NCI-H1092 (cell line): Measurements from ENCODE around the gene WNK4.
"Not testable (repeated sequence)": the region's sequence is repeated elsewhere in the genome, so short reads cannot be mapped to it uniquely, and the experiment has no call there.

ENCODE experiments used
- DNase-seq: peaks from one replicate; lab custom pipeline; 2025; lab: John Stamatoyannopoulos, UW

Gene WNK4

GRCh38 chr17:42779936-42780850 is at the start of gene WNK4:
Gene WNK4, plus strand, starts transcription at chr17:42780610. Its CDS starts 89 bp downstream, at chr17:42780699.
- DNase-seq: no peak

GRCh38 chr17:42740699-42741098 is 39.7 kb upstream of the WNK4 start:
- DNase-seq: no peak

DNA sequence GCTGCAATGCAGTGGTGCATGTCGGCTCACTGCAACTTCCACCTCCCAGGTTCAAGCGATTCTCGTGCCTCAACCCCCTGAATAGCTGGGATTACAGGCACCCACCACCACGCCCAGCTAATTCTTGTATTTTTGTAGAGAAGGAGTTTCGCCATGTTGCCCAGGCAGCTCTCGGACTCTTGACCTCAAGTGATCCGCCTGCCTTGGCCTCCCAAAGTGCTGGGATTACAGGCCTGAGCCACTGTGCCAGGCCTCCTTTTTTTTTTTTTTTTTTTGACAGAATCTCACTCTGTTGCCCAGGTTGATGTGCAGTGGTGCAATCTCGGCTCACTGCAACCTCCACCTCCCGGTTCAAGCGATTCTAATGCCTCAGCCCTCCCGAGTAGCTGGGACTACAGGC is 37.5 kb upstream of the WNK4 start:
- not testable (repeated sequence) for DNase-seq

- no peak for DNase-seq
Measured at GRCh38 chr17:42743595-42744282, 36.7 kb upstream of the WNK4 start.

- DNase-seq: peak; percentile 56
Measured at GRCh38 chr17:42744283-42744805, 36.1 kb upstream of the WNK4 start.

DNA sequence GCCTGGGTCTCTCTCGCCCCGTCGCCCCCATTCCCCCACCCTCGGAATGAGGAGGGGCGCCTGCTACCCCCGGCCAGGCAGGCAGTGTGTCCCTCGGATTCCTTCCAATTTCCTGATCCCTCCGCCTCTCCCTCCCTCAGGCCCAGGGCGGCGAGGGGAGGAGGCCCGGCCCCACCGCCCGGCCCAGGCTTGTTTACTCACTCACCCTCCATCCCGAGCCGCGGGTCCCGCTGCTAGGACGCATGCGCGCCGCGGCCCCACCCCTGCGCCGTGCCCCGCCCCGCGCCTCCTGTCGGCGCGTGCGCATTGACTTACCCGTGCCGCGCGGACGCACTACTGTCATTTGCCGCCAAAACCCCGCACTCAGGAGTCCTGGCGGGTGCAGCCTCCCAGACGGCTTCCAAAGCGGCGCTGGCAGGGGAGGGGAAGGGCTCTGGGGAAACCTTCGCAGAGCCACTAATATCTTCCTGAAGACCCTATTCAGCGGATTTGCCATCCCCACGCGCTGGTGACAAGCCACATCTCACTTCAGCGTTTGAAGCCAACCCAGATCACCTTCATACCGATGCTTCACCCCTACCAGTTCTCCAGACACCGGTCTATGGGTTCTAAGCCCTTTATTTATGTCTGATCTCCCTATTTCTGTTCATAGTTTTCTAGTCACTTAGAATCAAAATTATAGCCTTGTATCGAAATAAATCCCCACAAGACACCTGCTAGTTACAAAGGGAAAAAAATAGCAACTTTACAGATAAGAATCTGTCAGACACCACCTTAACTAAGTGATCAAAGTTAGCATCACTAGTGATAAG is 35.4 kb upstream of the WNK4 start, which contains the start of gene EZH1:
EZH1 (minus strand) TSS at position 235 of the 812 bp plus-strand sequence. CDS start 16,099 bp downstream, outside the sequence.
- DNase-seq: peak; percentile 87

DNA sequence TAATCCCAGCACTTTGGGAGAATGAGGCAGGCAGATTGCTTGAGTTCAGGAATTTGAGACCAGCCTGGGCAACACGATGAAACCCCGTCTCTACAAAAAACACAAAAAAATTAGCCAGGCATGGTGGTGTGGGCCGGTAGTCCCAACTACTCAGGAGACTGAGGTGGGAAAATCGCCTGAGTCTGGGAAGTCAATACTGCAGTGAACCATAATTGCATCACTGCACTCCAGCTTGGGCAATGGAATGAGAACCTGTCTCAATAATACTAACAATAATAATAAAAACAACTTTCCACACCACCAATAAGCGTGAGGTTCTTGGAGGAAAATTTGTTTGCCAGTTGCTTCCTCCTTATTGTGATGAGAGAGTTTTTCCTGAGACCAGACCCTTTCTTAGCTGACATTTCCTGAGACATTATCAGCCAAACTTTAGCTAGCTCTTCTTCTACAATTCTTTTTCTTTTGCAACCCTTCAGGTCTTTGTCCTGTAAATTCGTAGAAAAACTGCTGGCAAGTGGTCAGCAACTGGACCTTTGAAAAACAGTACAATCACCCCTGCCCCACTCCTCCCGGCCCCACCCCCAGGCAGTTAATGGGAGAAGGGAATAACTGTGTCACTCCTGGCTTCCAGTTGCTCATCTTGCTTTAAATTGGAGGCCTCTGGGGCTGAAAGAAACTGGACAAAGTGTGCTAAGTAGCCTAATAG is 32.1 kb upstream of the WNK4 start:
- no peak for DNase-seq

DNA sequence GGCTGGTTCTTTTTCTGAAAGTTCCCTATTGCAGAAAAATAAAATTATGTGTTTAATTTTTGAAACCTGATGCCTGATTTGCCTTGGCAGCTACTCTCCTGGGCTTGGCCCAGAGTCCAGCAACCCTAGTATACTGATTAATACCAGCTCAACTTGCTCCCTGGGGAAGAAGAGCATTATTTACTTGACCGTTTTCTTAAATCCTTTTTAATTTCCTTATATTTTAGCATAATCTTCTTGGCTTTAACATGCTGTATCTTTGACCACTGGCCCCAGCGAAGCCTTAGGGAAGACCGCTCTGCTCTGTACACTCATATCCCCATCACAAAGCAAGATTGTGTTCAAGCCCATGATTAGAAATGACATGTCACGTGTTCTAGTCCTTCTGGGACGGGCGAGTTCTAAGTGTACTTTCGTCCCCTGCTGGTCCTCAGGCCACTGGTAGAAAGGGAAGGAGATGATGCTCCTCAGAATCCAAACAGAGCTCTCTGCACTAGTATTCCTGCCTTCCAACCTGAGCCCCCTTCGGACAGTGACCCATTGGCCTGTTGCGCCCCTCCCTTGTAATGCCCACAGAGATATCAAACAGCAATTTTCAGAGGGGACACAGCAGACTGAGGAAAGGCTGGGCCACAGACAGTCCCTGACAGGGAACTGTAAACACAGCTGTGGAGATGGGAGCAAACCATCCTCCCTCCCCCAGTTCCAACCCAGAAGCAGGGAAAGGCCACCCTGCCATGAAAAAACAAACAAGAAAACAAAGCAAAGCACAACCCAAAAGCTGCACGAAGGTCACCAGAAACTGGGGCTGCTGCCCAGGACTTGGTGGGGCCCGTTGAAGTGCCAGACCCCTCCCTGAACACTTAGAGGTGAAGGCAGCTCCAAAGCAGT is 31.3 kb upstream of the WNK4 start:
- DNase-seq: no peak

DNA sequence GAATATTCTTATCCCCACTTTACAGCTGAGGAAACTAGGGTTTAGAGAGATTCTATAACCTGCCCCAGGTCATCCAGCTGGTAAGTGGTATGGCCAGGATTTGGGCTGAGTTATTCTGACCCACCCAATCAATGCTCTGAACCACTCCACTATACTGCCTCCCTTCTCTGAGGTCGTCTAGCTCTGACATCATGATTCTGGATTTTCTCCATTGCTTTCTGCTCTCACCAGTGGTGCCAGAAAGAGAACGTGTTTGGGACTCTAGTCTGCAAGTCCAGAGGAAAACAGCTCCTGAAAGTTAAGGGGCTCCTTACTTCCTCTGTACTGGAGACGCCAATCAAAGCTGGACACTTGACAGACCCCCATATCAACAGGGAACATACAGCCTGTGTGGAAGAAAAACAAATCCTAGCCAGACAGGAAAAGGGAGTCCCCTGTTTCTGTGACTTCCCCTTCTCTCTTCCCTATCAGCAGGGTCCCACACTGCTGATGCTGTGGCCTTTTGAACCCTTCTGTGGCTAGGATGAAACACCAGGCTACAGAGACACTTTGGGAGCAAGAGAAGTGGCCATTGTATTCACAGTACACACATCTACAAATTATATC is 29.6 kb upstream of the WNK4 start:
- no peak for DNase-seq

DNA sequence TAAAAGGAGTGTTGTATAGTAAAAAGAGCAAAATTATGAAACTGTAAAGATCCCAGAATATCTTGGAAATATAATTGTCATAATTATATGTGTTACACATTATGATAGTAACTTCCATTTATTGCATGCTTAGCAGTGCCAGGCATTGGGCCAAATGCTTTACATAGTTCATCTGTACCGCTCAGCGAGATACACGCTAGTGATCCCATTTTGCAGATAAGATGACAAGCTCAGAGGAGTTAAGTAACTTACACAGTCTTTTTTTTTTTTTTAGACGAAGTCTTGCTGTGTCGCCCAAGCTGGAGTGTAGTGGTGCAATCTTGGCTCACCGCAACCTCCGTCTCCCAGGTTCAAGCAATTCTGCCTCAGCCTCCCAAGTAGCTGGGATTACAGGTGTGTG is 28.8 kb upstream of the WNK4 start:
- DNase-seq: no peak

DNA sequence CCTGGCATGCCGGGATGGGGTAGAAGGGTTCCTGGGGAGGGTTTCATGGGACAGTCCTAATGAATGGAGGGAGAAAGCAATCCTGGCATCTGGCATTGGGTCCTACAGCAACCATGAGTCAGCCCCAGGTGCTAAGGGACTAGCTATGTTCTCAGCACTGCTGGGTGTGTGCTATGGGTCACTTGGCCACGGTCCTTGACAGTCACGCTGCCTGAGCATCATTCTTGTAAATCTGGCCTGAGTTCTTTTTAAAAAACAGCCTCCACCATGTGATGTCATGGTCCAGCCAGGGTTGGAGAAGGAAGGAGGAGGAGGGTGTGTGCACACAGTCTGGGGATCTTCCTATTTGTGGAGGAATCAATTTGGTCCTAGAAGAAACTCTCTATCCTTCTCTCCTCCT is 25.6 kb upstream of the WNK4 start:
- DNase-seq: no peak

DNA sequence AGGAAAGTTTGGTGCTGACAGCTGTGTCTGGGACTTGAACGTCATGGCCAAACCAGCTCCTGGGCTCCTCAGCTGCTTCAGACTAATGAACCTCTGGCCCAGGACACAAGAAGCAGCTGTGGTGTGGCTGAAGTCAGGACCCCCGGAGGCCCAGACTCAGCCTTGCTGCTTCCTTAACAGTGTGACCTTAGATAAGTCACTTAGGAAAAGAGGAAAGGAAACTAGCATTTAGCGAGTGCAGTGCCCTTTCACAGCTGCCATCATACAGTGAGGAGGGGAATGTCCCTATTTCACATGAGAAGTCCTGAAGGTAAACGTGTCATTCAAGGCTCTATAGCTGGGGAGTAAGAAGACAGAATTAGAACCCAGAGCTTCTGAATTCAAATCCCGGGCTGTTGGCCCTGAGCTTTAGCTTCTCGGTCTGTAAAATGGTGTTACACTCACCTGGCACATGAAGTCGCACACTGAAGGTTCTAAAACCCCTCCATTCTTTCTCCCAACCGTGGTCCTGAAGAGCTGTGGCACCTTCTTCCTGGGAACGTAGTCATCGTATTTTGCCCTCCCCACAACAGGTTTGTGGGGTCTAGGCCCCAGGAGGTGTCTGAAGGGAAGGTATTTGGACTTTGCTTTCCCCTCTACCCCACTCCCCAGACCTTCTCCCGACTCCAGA is 20.3 kb upstream of the WNK4 start:
- no peak for DNase-seq

GRCh38 chr17:42760652-42761581 is 19.5 kb upstream of the WNK4 start, which contains the start of gene RAMP2:
Gene RAMP2, plus strand, starts transcription at chr17:42761227. Its CDS starts 35 bp downstream, at chr17:42761262.
- DNase-seq: no peak

GRCh38 chr17:42761638-42762037 is 18.8 kb upstream of the WNK4 start:
- DNase-seq: no peak

GRCh38 chr17:42766124-42766523 is 14.3 kb upstream of the WNK4 start:
- no peak for DNase-seq

DNA sequence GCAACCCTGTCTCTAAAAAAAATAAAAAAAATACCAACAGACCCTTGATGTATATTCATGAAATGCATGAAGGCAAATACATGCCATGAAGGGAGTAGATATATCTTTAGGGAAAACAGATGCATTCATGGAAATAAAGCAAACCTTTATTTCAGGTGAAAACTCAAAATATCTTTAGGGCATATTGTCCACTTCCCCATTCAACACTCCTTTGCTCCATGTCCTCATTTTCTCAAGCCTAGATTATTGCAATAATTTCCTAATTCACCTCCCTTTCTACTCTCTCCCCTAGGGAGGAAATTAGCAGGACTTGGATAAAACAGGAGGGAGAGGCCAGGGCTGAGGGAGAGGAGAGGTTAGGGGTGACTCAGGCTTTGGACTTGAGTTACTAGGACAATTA is 12.9 kb upstream of the WNK4 start:
- no peak for DNase-seq

- DNase-seq: not testable (repeated sequence)
Measured at GRCh38 chr17:42768006-42768405, 12.4 kb upstream of the WNK4 start.

DNA sequence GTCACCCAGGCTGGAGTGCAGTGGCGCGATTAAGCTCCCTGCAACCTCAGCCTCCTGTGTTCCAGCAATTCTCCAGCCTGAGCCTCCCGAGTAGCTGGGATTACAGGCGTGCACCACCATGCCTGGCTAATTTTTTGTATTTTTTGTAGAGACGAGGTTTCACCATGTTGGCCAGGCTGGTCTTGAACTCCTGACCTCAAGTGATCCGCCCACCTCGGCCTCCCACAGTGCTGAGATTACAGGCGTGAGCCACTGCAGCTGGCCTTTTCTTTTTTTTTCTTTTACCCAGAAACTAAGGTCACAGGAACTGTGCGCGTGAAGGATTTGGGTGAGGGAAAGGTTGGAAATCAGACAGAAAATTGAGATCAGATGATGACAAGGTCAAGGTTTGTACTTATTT is 10.4 kb upstream of the WNK4 start:
- not testable (repeated sequence) for DNase-seq
